Measurements from ENCODE around the gene FAM161B.
"Not testable (repeated sequence)": the region's sequence is repeated elsewhere in the genome, so short reads cannot be mapped to it uniquely, and the experiment has no call there.

Gene FAM161B

GRCh38 chr14:73935666-73936065 is 14.2 kb downstream of the FAM161B start:
- CTCF ChIA-PET: interaction anchor here (0.9 to 1.8 kb wide), 9 partner anchors 9 to 40 kb away, joined by 3 to 13 read pairs (median 3); partner anchors contain the start of genes COQ6 and FAM161B
- POLR2A ChIA-PET: interaction anchor here (0.5 to 0.6 kb wide), 2 partner anchors 36 to 115 kb away, joined by 3 read pairs; no protein-coding TSS in a partner anchor
- no peak for DNase-seq (ENCODE audit: extremely low spot score)
- TF ChIP-seq, protein P1, sequence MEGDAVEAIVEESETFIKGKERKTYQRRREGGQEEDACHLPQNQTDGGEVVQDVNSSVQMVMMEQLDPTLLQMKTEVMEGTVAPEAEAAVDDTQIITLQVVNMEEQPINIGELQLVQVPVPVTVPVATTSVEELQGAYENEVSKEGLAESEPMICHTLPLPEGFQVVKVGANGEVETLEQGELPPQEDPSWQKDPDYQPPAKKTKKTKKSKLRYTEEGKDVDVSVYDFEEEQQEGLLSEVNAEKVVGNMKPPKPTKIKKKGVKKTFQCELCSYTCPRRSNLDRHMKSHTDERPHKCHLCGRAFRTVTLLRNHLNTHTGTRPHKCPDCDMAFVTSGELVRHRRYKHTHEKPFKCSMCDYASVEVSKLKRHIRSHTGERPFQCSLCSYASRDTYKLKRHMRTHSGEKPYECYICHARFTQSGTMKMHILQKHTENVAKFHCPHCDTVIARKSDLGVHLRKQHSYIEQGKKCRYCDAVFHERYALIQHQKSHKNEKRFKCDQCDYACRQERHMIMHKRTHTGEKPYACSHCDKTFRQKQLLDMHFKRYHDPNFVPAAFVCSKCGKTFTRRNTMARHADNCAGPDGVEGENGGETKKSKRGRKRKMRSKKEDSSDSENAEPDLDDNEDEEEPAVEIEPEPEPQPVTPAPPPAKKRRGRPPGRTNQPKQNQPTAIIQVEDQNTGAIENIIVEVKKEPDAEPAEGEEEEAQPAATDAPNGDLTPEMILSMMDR (IDR thresholded peaks at IDR 0.05; ENCODE audit: control extremely low read depth, extremely low read depth, low read depth, missing control alignments): no peak

DNA sequence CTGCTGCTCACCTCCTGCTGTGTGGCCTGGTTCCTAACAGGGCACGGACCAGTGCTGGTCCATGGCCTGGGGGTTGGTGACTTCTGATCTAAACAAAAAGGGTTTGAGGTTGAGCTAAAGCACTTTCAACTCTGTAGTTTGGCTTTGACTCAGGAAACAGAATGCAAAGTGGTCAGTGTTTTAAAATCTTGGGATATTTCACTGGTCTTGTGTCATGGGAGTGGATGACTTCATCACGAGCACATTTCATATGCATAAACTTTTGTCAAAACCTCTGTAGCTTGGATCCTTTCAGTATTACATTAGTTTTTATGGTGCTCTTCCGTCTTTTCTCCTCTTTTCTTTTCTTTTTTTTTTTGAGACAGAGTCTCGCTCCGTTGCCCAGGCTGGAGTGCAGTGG is 25.6 kb downstream of the FAM161B start:
- CTCF ChIA-PET: interaction anchor here (0.6 to 1.4 kb wide), 2 partner anchors 8 to 9 kb away, joined by 3 read pairs; no protein-coding TSS in a partner anchor
- TF ChIP-seq, protein P1 (IDR thresholded peaks at IDR 0.05; ENCODE audit: control extremely low read depth, extremely low read depth, low read depth, missing control alignments): no peak
- POLR2A ChIA-PET: no interaction called here
- no peak for DNase-seq (ENCODE audit: extremely low spot score)

- POLR2A ChIA-PET; DNase-seq (ENCODE audit: extremely low spot score): not testable (repeated sequence)
- CTCF ChIA-PET: interaction anchor here (1.4 kb wide), 1 partner anchor 30 kb away, joined by 4 read pairs; the partner anchor contains the start of genes COQ6 and FAM161B
Observed at GRCh38 chr14:73919457-73919856, 30.4 kb downstream of the FAM161B start.

DNA sequence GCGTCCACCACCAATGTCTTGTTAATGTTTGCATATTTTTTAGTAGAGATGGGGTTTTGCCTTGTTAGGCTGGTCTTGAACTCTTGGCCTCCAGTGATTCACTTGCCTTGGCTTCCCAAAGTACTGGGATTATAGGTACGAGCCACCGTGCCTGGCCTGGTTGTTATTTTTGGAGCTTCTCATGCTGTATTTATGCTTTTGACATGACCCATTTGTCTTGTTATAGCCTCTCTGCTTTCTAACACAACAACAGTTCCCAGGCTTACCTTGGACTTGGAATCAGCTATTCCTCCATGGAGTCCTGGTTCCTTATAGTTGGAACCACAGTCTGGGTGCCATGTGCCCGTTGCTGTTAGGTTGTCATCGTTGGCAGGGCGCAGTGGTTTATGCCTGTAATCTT is 33.6 kb downstream of the FAM161B start:
- DNase-seq (ENCODE audit: extremely low spot score): no peak
- TF ChIP-seq, protein P1 (IDR thresholded peaks at IDR 0.05; ENCODE audit: control extremely low read depth, extremely low read depth, low read depth, missing control alignments): no peak
- ChIA-PET POLR2A (no interaction called here), CTCF (interaction anchor here (1.2 to 1.8 kb wide), 2 partner anchors 9 to 20 kb away, joined by 3 to 7 read pairs; no protein-coding TSS in a partner anchor)

GRCh38 chr14:73913256-73913655 is 36.6 kb downstream of the FAM161B start:
- TF ChIP-seq, protein P1 (IDR thresholded peaks at IDR 0.05; ENCODE audit: control extremely low read depth, extremely low read depth, low read depth, missing control alignments): no peak
- no peak for DNase-seq (ENCODE audit: extremely low spot score)
- ChIA-PET POLR2A (no interaction called here), CTCF (interaction anchor here (0.8 to 1.2 kb wide), 4 partner anchors 17 to 184 kb away, joined by 3 to 4 read pairs (median 3); no protein-coding TSS in a partner anchor)

DNA sequence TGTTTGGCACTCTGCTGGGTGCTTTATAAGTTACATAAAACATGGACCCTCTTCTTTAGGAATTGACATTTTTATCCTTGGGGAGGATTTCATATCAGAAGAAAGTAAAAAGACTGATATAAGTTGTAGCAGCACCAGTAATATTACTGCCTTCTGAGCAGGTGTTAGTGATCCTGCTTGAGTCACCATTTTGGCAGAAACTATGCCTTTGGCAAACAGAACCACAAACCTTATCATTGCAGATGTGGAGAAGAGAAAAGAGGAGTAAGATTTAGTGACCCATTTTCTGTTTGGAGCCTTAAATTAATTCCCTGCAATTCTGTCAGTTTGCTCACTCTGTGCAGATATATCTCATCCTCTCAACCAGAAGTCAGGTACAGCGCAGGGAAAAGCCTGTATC is 40.2 kb downstream of the FAM161B start:
- ChIA-PET POLR2A (no interaction called here), CTCF (no interaction called here)
- TF ChIP-seq, protein P1 (IDR thresholded peaks at IDR 0.05; ENCODE audit: control extremely low read depth, extremely low read depth, low read depth, missing control alignments): no peak
- no peak for DNase-seq (ENCODE audit: extremely low spot score)

GRCh38 chr14:73903028-73903427 is 46.9 kb downstream of the FAM161B start:
- TF ChIP-seq, protein P1 (IDR thresholded peaks at IDR 0.05; ENCODE audit: control extremely low read depth, extremely low read depth, low read depth, missing control alignments): no peak
- DNase-seq (ENCODE audit: extremely low spot score): no peak
- ChIA-PET POLR2A (no interaction called here), CTCF (no interaction called here)
